Chondrocyte (in vitro differentiated cells): ENCODE data around the gene WDR33. TPM values are rescaled to one million over a fixed set of nuclear protein-coding genes. Genes with fewer than 3 reads are reported as not detected.

Source experiments
- DNase-seq: peaks from one replicate; pipeline ENCODE4 v3.0.0; 2021; ENCODE audit warnings: mixed read lengths, low spot score
- H3K27ac Mint-ChIP-seq: one replicate; pipeline ENCODE4 v1.8.0; 2021; ENCODE audit warnings: mild to moderate bottlenecking, moderate library complexity, mixed read lengths; ENCODE audit not compliant: unreplicated experiment
- H3K27me3 Mint-ChIP-seq: 2 replicates; pipeline ENCODE4 v1.8.0; 2021; ENCODE audit warnings: low read depth, mixed read lengths
- H3K36me3 Mint-ChIP-seq: 2 replicates; pipeline ENCODE4 v1.8.0; 2021; ENCODE audit warnings: low read depth, mixed read lengths
- H3K4me1 Mint-ChIP-seq: 2 replicates; pipeline ENCODE4 v1.8.0; 2021; ENCODE audit warnings: low read depth, mild to moderate bottlenecking, mixed read lengths
- H3K4me3 Mint-ChIP-seq: one replicate; pipeline ENCODE4 v1.8.0; 2021; ENCODE audit warnings: mild to moderate bottlenecking, moderate library complexity, mixed read lengths; ENCODE audit not compliant: unreplicated experiment
- H3K9me3 Mint-ChIP-seq: 2 replicates; pipeline ENCODE4 v1.8.0; 2021; ENCODE audit warnings: low read depth, mixed read lengths
- total RNA-seq: library from RNA; stranded (reverse); gene quantifications from 3 replicates; pipeline ENCODE4 v1.2.1, GENCODE V29; 2021
- TF ChIP-seq, protein P1 (sequence below): fragments of 200-600 bp; sonication (generic); IDR thresholded peaks from 2 replicates; pipeline ENCODE4 v1.5.0; 2021; ENCODE audit warnings: antibody characterized with exemption, mild to moderate bottlenecking, moderate library complexity

Gene WDR33
- total RNA-seq, 1 donor from 2014 or later: 37.2 TPM

DNA sequence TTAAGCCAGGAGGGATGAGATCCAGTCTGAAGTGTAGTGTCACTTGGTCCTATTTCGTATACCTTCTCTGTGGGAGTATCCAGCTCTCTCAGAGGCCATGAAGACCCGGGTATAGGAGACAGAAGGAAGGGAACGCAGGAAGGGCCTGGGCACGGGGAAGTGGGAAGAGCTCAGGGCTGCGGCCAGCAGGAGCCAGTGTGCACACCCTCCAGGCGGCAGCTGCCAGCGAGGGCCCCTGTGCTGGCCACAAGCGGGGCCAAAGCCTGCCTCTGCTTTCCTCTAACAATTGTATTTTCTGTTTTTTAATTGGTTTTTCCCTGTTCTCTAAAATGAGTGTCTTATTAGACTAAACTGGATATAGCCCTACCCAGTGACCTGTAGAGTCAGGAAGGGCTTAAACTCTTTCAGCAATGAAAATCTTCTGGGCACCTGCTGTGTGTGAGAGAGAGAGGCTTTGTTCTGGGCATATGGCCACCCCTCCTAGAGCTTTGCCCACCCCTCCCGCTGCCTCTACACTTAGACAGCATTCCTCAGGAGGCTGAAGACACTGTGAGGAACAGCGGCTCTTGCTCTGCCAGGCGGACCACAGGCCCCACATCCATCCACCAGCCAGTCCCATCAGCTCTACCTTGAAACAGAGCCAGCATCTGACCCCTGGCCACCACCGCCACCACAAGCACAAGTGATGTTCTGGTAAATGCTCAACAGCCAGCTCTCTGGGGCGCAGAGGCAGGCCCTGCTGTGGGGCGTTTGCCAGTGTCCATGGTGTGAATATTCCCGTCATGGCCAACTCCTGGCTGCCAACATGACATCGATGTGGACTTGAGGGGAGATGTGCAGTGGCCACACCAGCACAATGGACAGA, 155.5 kb downstream of the WDR33 start:
- H3K4me3 Mint-ChIP-seq: no peak overlapping the region
- TF ChIP-seq, protein P1, sequence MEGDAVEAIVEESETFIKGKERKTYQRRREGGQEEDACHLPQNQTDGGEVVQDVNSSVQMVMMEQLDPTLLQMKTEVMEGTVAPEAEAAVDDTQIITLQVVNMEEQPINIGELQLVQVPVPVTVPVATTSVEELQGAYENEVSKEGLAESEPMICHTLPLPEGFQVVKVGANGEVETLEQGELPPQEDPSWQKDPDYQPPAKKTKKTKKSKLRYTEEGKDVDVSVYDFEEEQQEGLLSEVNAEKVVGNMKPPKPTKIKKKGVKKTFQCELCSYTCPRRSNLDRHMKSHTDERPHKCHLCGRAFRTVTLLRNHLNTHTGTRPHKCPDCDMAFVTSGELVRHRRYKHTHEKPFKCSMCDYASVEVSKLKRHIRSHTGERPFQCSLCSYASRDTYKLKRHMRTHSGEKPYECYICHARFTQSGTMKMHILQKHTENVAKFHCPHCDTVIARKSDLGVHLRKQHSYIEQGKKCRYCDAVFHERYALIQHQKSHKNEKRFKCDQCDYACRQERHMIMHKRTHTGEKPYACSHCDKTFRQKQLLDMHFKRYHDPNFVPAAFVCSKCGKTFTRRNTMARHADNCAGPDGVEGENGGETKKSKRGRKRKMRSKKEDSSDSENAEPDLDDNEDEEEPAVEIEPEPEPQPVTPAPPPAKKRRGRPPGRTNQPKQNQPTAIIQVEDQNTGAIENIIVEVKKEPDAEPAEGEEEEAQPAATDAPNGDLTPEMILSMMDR: no peak
- no peaks in the 10 kb centered on the region for H3K9me3 Mint-ChIP-seq
- H3K36me3 Mint-ChIP-seq: peaks cover 14% of the 10 kb centered on the region
- peak overlapping the region; percentile 14 for H3K27ac Mint-ChIP-seq
- no peaks in the 10 kb centered on the region for H3K27me3 Mint-ChIP-seq
- DNase-seq: no peak
- H3K4me1 Mint-ChIP-seq: peaks cover 38% of the 10 kb centered on the region

DNA sequence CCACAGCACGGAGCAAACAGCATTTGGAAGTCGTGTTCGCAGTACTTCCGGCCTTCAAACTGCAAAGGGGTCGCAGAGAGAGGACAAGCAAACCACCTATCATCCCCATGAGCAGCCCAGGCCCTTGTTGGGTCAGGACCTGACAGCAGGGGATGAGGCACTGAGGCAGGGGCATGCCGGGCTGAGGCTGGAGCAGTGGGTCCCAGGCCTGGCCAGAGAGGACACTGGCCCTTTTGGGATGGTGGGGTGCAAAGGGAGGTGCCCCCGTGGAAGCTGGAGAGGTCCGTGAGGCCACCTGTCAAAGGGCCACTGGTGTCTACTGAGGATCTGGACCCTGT, 156.2 kb downstream of the WDR33 start:
- peaks cover 12% of the 10 kb centered on the region for H3K36me3 Mint-ChIP-seq
- TF ChIP-seq, protein P1: no peak
- peaks cover 32% of the 10 kb centered on the region for H3K4me1 Mint-ChIP-seq
- no peaks in the 10 kb centered on the region for H3K9me3 Mint-ChIP-seq
- H3K27me3 Mint-ChIP-seq: no peaks in the 10 kb centered on the region
- H3K27ac Mint-ChIP-seq: no peak overlapping the region
- no peak for DNase-seq
- H3K4me3 Mint-ChIP-seq: no peak overlapping the region

DNA sequence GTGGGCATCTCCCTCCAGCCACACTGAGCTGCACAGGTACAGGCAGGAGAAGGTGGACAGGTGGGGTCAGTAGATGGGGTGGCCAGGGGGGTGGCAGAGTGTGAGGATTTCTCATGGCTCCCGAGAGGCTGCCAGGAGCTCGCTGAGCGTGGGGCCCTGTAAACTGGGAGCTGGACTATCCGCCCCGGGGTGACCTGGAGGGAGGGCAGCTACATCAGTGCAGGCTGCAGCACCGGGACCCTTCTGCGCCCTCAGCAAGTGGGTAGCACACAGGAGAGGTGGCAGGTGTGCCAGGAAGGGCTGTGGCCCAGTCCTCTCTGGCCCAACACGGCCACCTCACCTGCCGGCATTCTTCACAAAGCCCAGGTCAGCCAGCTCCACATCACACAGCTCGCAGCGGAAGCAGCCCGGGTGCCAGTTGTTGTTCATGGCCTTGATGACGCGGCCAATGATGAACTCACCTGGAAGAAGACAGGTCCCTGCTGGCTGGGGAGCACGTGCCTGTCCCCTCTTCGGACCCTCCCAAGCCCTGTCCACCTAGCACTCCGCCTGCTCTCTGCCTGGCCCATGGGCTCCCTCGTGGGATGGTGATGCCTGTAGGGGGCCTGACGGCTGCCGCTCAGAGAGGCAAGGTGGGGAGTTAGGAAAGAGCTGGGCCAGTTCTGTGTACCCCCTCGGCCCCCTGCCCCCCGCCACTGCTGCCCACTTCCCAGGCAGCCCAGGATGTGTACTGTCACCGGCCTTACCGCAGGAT, 156.7 kb downstream of the WDR33 start:
- Mint-ChIP-seq H3K27ac (peak overlapping the region; percentile 75), H3K27me3 (no peaks in the 10 kb centered on the region), H3K36me3 (peaks cover 15% of the 10 kb centered on the region), H3K4me3 (no peak overlapping the region), H3K9me3 (no peaks in the 10 kb centered on the region), H3K4me1 (peaks cover 31% of the 10 kb centered on the region)
- DNase-seq: no peak
- TF ChIP-seq, protein P1: no peak

DNA sequence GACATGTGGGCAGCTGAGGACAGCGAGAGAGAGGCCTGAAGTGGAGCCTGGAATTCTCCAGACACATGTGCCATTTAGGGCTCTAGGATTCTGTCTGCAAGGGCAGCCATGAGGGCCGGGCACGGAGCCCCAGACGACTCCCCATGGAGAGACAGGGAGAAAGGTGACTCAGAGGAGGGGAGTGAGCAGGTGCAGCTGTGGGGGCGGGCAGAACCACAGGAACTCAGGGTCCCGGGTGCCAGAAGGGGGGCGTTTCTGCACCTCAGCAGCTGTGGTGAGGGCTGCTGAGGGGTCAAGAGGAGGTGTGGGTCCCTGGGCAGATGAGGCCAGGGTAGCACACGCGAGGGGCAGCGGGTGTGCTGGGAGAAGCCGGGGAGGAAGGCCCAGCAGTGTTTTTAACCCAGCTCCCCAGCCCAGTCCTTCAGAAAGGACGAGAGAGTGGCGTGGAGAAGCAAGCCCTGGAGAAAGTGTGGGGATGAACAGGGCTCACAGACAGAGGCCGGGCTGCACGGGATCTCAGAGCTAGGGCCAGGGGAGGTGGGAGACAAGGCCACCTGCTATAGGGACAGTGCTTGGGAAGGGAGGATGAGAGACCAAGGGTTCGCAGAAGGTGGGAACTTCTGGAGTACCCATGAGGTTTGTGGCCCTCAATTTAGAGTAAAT, 157.4 kb downstream of the WDR33 start:
- no peaks in the 10 kb centered on the region for H3K9me3 Mint-ChIP-seq
- no peak overlapping the region for H3K4me3 Mint-ChIP-seq
- H3K27ac Mint-ChIP-seq: peak overlapping the region; percentile 75
- peaks cover 15% of the 10 kb centered on the region for H3K36me3 Mint-ChIP-seq
- H3K27me3 Mint-ChIP-seq: no peaks in the 10 kb centered on the region
- DNase-seq: no peak
- H3K4me1 Mint-ChIP-seq: peaks cover 25% of the 10 kb centered on the region
- TF ChIP-seq, protein P1: no peak

DNA sequence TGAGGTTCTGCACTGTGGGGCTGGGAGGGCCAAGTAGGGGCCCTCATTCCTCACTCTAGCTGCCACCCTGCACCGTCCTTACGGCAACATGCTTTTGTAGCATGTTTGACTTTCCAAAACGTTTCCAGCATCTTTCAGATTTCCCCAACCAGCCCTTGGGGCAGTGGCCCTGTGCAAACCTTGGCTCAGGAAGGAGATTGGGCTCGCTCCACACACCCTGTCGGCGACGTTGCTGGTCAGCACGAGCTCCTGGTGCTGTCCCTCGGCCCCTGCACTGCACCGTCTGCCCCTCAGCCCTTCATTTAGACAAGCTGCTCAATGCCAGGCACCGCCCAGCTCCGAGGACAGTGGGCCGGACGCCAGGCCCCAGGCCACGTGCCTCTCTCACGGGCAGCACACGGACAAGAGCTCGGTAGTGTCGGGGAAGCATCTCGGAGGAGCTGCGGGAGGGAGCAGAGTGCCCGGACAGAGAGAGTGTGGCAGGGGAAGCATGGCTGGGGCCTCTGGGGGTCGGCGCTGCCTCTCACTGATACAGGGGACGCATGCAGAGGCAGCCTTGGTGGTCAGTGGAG, 158.1 kb downstream of the WDR33 start:
- Mint-ChIP-seq H3K4me1 (peaks cover 30% of the 10 kb centered on the region), H3K4me3 (no peak overlapping the region), H3K27ac (peak overlapping the region; percentile 22), H3K9me3 (no peaks in the 10 kb centered on the region), H3K36me3 (peaks cover 16% of the 10 kb centered on the region), H3K27me3 (no peaks in the 10 kb centered on the region)
- DNase-seq: no peak
- TF ChIP-seq, protein P1: no peak
